Osteoblast (primary cell): ENCODE data around the gene LY6G6D. TPM values are rescaled to one million over a fixed set of nuclear protein-coding genes. Genes with fewer than 3 reads are reported as not detected.

ENCODE experiments used
- DNase-seq: peaks from one replicate; pipeline ENCODE4 v3.0.0; 2011; ENCODE audit warnings: low spot score, mixed read lengths; ENCODE audit not compliant: insufficient read length; ENCODE audit errors: missing footprints
- H2AFZ ChIP-seq: 2 replicates; pipeline ENCODE4 v1.6.0; 2011; ENCODE audit warnings: mild to moderate bottlenecking, low read length
- H3K27ac ChIP-seq: 2 replicates; pipeline ENCODE4 v1.5.1; 2011; ENCODE audit warnings: mild to moderate bottlenecking, low read depth, low read length, moderate library complexity
- H3K27me3 ChIP-seq: 2 replicates; pipeline ENCODE4 v1.6.0; 2012; ENCODE audit warnings: mild to moderate bottlenecking, control low read depth, inconsistent platforms, low read length, moderate library complexity; ENCODE audit not compliant: insufficient read depth
- H3K36me3 ChIP-seq: 2 replicates; pipeline ENCODE4 v1.5.1; 2011; ENCODE audit warnings: mild to moderate bottlenecking, low read length, control low read depth, moderate library complexity; ENCODE audit not compliant: insufficient read depth
- H3K4me1 ChIP-seq: 2 replicates; pipeline ENCODE4 v1.5.1; 2011; ENCODE audit warnings: mild to moderate bottlenecking, low read length, control low read depth, moderate library complexity; ENCODE audit not compliant: insufficient read depth
- H3K4me2 ChIP-seq: 2 replicates; pipeline ENCODE4 v1.6.0; 2011; ENCODE audit warnings: mild to moderate bottlenecking, low read length; ENCODE audit not compliant: insufficient read depth
- H3K4me3 ChIP-seq: fragments of 200-600 bp; sonication (generic); 3 replicates; pipeline ENCODE4 v1.5.1; 2012; ENCODE audit warnings: mild to moderate bottlenecking, low read length, inconsistent platforms; ENCODE audit not compliant: insufficient read depth
- H3K79me2 ChIP-seq: 2 replicates; pipeline ENCODE4 v1.6.0; 2012; ENCODE audit warnings: mild to moderate bottlenecking, low read length, control low read depth, inconsistent platforms; ENCODE audit not compliant: insufficient read depth
- H3K9me3 ChIP-seq: 2 replicates; pipeline ENCODE4 v1.5.1; 2011; ENCODE audit warnings: low read depth, low read length, control low read depth
- H4K20me1 ChIP-seq: 2 replicates; pipeline ENCODE4 v1.6.0; 2012; ENCODE audit warnings: mild to moderate bottlenecking, low read length, control low read depth; ENCODE audit not compliant: insufficient read depth
- total RNA-seq: library from RNA; depleted of rRNA; stranded (reverse); fragments of >200 nt; gene quantifications from 2 replicates; pipeline ENCODE4 v1.2.3, GENCODE V29; 2012
- TF ChIP-seq, protein P1 (sequence below): IDR thresholded peaks from 2 replicates; pipeline ENCODE4 v1.5.1; 2011; ENCODE audit warnings: mild to moderate bottlenecking, low read depth, low read length, moderate library complexity; ENCODE audit errors: extremely low read depth

Gene LY6G6D
- total RNA-seq, 1 donor, result not detected

- peak; percentile 99 for DNase-seq
- TF ChIP-seq, protein P1, sequence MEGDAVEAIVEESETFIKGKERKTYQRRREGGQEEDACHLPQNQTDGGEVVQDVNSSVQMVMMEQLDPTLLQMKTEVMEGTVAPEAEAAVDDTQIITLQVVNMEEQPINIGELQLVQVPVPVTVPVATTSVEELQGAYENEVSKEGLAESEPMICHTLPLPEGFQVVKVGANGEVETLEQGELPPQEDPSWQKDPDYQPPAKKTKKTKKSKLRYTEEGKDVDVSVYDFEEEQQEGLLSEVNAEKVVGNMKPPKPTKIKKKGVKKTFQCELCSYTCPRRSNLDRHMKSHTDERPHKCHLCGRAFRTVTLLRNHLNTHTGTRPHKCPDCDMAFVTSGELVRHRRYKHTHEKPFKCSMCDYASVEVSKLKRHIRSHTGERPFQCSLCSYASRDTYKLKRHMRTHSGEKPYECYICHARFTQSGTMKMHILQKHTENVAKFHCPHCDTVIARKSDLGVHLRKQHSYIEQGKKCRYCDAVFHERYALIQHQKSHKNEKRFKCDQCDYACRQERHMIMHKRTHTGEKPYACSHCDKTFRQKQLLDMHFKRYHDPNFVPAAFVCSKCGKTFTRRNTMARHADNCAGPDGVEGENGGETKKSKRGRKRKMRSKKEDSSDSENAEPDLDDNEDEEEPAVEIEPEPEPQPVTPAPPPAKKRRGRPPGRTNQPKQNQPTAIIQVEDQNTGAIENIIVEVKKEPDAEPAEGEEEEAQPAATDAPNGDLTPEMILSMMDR, result no peak
- peaks cover 13% of the 10 kb centered on the region for H3K36me3 ChIP-seq
These were observed 12.1 kb upstream of the LY6G6D start, which contains the start of gene ABHD16A for GRCh38 chr6:31702819-31703716. TSS of gene ABHD16A (minus strand) at chr6:31703324. CDS start at chr6:31703281, 43 bp downstream.

DNA sequence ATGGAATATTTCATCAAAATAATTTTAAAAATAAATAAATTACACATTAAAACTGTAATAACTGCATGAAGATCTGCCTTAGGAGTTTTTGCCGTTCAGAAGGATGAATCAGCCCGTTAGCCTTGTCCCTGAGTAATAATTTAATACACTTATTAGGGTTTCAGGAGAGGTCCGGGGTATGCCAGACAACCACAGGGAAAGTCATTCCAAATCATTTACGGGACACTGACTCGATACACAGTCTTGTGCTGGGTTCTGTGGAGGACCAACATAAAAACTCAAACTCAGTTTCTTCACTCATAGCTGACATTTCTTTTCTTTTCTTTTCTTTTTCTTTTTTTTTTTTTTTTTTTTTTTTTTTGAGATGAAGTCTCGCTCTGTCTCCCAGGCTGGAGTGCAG, 9.2 kb upstream of the LY6G6D start:
- H4K20me1 ChIP-seq, result peaks cover 6% of the 10 kb centered on the region
- no peak overlapping the region for H2AFZ ChIP-seq
- no peak overlapping the region for H3K4me2 ChIP-seq
- TF ChIP-seq, protein P1, result no peak
- H3K4me3 ChIP-seq, result no peak overlapping the region
- H3K36me3 ChIP-seq, result no peaks in the 10 kb centered on the region
- no peaks in the 10 kb centered on the region for H3K9me3 ChIP-seq
- no peak overlapping the region for H3K27ac ChIP-seq
- H3K27me3 ChIP-seq, result no peaks in the 10 kb centered on the region
- peaks cover 19% of the 10 kb centered on the region for H3K79me2 ChIP-seq
- no peak for DNase-seq
- H3K4me1 ChIP-seq, result peaks cover 10% of the 10 kb centered on the region

More at GRCh38 chr6:31702819-31703716, 12.1 kb upstream of the LY6G6D start, which contains the start of gene ABHD16A:
- Histone ChIP-seq H3K9me3 (no peaks in the 10 kb centered on the region), H3K4me2 (peak within 1 kb of the TSS; percentile 92), H3K4me1 (peaks cover 10% of the 10 kb centered on the region), H3K27ac (peak within 1 kb of the TSS; percentile 94), H3K79me2 (peaks cover 39% of the 10 kb centered on the region), H3K27me3 (no peaks in the 10 kb centered on the region), H3K4me3 (peak within 1 kb of the TSS; percentile 88), H2AFZ (peak within 1 kb of the TSS; percentile 96), H4K20me1 (peaks cover 9% of the 10 kb centered on the region)

- Histone ChIP-seq H3K27ac (no peak within 1 kb of the TSS), H2AFZ (no peak within 1 kb of the TSS), H3K9me3 (no peaks in the 10 kb centered on the region), H4K20me1 (peaks cover 4% of the 10 kb centered on the region), H3K4me3 (no peak within 1 kb of the TSS), H3K4me1 (peaks cover 8% of the 10 kb centered on the region), H3K27me3 (no peaks in the 10 kb centered on the region), H3K36me3 (no peaks in the 10 kb centered on the region), H3K4me2 (no peak within 1 kb of the TSS), H3K79me2 (peaks cover 13% of the 10 kb centered on the region)
- TF ChIP-seq, protein P1, result no peak
- no peak for DNase-seq
These were observed 8.5 kb upstream of the LY6G6D start, which contains the start of gene LY6G6F for GRCh38 chr6:31706599-31706998. TSS of gene LY6G6F (plus strand) at chr6:31706866. CDS start at chr6:31706907, 41 bp downstream.

- Histone ChIP-seq H3K27me3 (peaks cover 6% of the 10 kb centered on the region), H3K9me3 (no peaks in the 10 kb centered on the region), H3K4me3 (no peak overlapping the region), H2AFZ (no peak overlapping the region), H4K20me1 (no peaks in the 10 kb centered on the region), H3K4me1 (no peaks in the 10 kb centered on the region), H3K79me2 (peaks cover 2% of the 10 kb centered on the region), H3K4me2 (no peak overlapping the region), H3K27ac (no peak overlapping the region), H3K36me3 (no peaks in the 10 kb centered on the region)
- DNase-seq, result peak; percentile 60
- TF ChIP-seq, protein P1, result no peak
These were observed 7.4 kb upstream of the LY6G6D start for GRCh38 chr6:31707701-31708100.
